Ovary (tissue), 9 donors: ENCODE results near the gene ANLN. TPM values are rescaled to one million over a fixed set of nuclear protein-coding genes. Genes with fewer than 3 reads are reported as not detected.
"Not testable (repeated sequence)": the region's sequence is repeated elsewhere in the genome, so short reads cannot be mapped to it uniquely, and the experiment has no call there.

Experiments used
- DNase-seq, 5 donors: peaks; one replicate each; pipeline ENCODE4 v3.0.0-alpha.2; 2019 to 2020
- H3K27ac ChIP-seq, 2 donors: fragments of 200-600 bp; one replicate each; pipeline versions ENCODE4 v1.5.1 to v1.8.0; 2019 to 2022
- H3K27me3 ChIP-seq: fragments of 200-600 bp; one replicate; pipeline ENCODE4 v1.8.0; 2022
- H3K36me3 ChIP-seq: fragments of 200-600 bp; sonication (generic); one replicate; pipeline ENCODE4 v1.5.1; 2019
- H3K4me1 ChIP-seq: one replicate; pipeline ENCODE4 v1.8.1; 2013; ENCODE audit warnings: mild to moderate bottlenecking, moderate library complexity; ENCODE audit not compliant: insufficient read depth
- H3K4me3 ChIP-seq: fragments of 200-600 bp; sonication (generic); one replicate; pipeline ENCODE4 v1.5.1; 2017
- H3K9me3 ChIP-seq, 2 donors: fragments of 200-600 bp in 1 of 2; sonication (generic) in 1 of 2; one replicate each; pipeline versions ENCODE4 v1.5.1 to v1.8.1; 2013 to 2019; ENCODE audit warnings: mild to moderate bottlenecking in 1 of 2, moderate library complexity in 1 of 2
- EP300 ChIP-seq: sonication (generic); formaldehyde crosslinking; IDR thresholded peaks from one replicate; pipeline ENCODE4 v1.6.1; 2017; ENCODE audit warnings: antibody characterized with exemption
- POLR2A ChIP-seq: fragments of 450-650 bp; IDR thresholded peaks from one replicate; pipeline ENCODE4 v1.6.1; 2017; ENCODE audit warnings: antibody characterized with exemption, mild to moderate bottlenecking, moderate library complexity
- WGBS, 3 donors: extraction: QIAGEN DNeasy Blood & Tissue Kit in 1 of 3; methylation state at CpG; one replicate each; pipeline versions ENCODE4 v1.1.5 to v1.1.7; 2013 to 2017; 5-methylcytosine and 5-hydroxymethylcytosine counted together
- intact Hi-C, 4 donors: fragments of 100-400 bp; cut with DNase I; formaldehyde crosslinking; loops; one replicate each; pipeline versions ENCODE4 v1.11.0 to v1.15.1; 2022 to 2023
- polyA plus RNA-seq, 2 donors: library from polyadenylated mRNA; stranded (reverse); fragments of 200-250 nt in 1 of 2; fragments of 350-450 nt in 1 of 2; fragmentation: Illumina TruSeq in 1 of 2; extraction: RNeasy Lipid Tissue Mini Kit (QIAGEN cat#74804) in 1 of 2; gene quantifications; one replicate each; pipeline ENCODE4 v1.2.3, GENCODE V29; 2013 to 2014
- total RNA-seq, 7 donors: library from RNA; depleted of rRNA in 2 of 7; stranded (reverse); fragments of >200 nt in 2 of 7; fragmentation: NEBNext Ultra II Directional in 3 of 7; extraction: Animal tissue kit (Norgen Biotek cat#: 25700) in 3 of 7; gene quantifications; one replicate each; pipeline versions ENCODE4 v1.1.0 to v1.2.4, GENCODE V29; 2016 to 2023
- TF ChIP-seq, protein P1 (sequence below), 3 donors: fragments of 450-650 bp in 2 of 3; fragments of 200-600 bp in 1 of 3; IDR thresholded peaks; one replicate each; pipeline versions ENCODE4 v1.5.1 to v1.8.0; 2016 to 2022; ENCODE audit warnings: antibody characterized with exemption in 3 of 3, mild to moderate bottlenecking in 1 of 3
- donor health status: DM: no; HTN: no; CAD: no; lungs with moderate emphysema.
- donor health status: DM: no; HTN: no; CAD: no.
- donor health status: Bipolar disorder and iron deficiency.
- donor health status: DM: yes; HTN: yes; CAD: no.
- donor health status: DM: no; HTN: no; CAD: no.
- donor health status: DM: yes; HTN: yes; CAD: no.

Gene ANLN
- total and polyA plus RNA-seq, 9 donors = 0.50 to 6.0 (median 2.6) TPM

DNA sequence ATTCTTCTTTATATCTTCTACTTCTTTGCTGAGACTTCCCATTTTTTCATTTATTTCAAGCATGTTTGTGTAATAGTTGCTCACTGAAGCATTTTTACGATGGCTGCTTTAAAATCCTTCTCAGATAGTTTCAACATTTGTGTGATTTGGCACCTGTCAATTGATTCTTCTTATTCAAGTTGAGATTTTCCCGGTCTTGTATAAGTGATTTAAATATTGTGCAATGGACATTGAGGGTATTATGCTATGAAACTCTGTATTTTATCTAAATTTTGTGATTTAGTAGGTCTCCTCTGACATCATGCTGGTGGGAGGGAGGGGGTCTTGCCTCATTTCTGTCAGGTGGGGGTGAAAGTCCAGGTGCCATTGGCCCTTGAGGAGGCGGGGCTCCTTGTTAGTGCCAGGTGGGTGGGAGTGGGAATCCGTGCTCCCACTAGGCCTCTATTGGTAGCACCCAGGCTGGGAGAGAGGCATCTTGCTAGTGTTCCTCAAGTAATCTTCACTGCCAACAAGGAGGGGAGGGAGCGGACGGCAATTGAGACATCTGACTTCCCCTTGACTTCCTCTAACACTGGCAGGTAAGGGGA lies 73.0 kb downstream of the ANLN start:
- Histone ChIP-seq H3K4me1 (no peaks in the 10 kb centered on the region), H3K9me3 (no peaks in the 10 kb centered on the region), H3K36me3 (no peaks in the 10 kb centered on the region), H3K27ac (no peak overlapping the region), H3K27me3 (no peaks in the 10 kb centered on the region), H3K4me3 (no peak overlapping the region)
- intact Hi-C loops = no loop called here
- 94 to 96% (median 94%) methylated on average over 6 of the region's 6 CpGs for WGBS, 3 donors
- no peak for TF ChIP-seq POLR2A
- TF ChIP-seq EP300 = no peak
- TF ChIP-seq, protein P1, sequence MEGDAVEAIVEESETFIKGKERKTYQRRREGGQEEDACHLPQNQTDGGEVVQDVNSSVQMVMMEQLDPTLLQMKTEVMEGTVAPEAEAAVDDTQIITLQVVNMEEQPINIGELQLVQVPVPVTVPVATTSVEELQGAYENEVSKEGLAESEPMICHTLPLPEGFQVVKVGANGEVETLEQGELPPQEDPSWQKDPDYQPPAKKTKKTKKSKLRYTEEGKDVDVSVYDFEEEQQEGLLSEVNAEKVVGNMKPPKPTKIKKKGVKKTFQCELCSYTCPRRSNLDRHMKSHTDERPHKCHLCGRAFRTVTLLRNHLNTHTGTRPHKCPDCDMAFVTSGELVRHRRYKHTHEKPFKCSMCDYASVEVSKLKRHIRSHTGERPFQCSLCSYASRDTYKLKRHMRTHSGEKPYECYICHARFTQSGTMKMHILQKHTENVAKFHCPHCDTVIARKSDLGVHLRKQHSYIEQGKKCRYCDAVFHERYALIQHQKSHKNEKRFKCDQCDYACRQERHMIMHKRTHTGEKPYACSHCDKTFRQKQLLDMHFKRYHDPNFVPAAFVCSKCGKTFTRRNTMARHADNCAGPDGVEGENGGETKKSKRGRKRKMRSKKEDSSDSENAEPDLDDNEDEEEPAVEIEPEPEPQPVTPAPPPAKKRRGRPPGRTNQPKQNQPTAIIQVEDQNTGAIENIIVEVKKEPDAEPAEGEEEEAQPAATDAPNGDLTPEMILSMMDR (IDR thresholded peaks at IDR 0.05) = no peak
- DNase-seq = no peak

DNA sequence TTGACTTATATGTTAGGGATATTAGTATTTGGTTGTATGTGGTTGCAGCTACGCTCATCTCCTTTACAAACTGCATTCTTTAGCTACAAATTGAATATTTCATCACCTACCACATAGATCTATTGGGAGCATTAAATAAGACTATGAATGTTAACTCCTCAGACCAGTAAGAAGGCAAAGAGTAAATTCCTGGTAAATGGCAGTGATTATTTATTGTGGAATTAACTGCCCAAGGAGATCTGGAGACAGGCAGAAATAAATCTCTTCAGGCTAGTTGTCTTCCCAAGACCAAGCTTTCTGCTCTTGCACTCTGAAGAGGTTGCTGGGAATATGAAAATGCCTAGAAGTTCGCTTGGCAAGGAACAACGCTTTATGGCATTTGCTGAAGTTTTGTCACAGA lies 74.6 kb downstream of the ANLN start:
- TF ChIP-seq POLR2A (no peak), EP300 (no peak)
- TF ChIP-seq, protein P1 (IDR thresholded peaks at IDR 0.05) = no peak
- no peaks in the 10 kb centered on the region for H3K36me3 ChIP-seq
- 76 to 86% (median 79%) methylated on average over 3 of the region's 3 CpGs for WGBS, 3 donors
- H3K27ac ChIP-seq = no peak overlapping the region
- H3K9me3 ChIP-seq = no peaks in the 10 kb centered on the region
- H3K27me3 ChIP-seq = no peaks in the 10 kb centered on the region
- no peaks in the 10 kb centered on the region for H3K4me1 ChIP-seq
- no peak for DNase-seq
- intact Hi-C loops = no loop called here
- no peak overlapping the region for H3K4me3 ChIP-seq

DNA sequence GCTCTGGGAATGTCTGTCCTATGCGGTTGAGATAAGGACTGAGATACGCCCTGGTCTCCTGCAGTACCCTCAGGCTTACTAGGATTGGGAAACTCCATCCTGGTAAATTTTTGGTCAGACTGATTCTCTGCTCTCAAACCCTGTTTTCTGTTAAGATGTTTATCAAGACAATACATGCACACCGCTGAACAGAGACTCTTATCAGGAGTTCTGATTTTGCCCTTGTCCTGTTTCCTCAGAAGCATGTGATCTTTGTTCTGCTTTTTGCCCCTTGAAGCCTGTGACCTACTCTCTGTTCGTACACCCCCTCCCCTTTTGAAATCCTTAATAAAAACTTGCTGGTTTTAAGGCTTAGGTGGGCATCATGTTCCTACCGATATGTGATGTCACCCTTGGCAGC lies 76.3 kb downstream of the ANLN start:
- H3K9me3 ChIP-seq, H3K36me3 ChIP-seq, DNase-seq, H3K4me1 ChIP-seq, H3K4me3 ChIP-seq, intact Hi-C loops, H3K27me3 ChIP-seq, H3K27ac ChIP-seq: not testable (repeated sequence)
- 81 to 89% (median 85%) methylated on average over 5 of the region's 5 CpGs for WGBS, 3 donors

DNA sequence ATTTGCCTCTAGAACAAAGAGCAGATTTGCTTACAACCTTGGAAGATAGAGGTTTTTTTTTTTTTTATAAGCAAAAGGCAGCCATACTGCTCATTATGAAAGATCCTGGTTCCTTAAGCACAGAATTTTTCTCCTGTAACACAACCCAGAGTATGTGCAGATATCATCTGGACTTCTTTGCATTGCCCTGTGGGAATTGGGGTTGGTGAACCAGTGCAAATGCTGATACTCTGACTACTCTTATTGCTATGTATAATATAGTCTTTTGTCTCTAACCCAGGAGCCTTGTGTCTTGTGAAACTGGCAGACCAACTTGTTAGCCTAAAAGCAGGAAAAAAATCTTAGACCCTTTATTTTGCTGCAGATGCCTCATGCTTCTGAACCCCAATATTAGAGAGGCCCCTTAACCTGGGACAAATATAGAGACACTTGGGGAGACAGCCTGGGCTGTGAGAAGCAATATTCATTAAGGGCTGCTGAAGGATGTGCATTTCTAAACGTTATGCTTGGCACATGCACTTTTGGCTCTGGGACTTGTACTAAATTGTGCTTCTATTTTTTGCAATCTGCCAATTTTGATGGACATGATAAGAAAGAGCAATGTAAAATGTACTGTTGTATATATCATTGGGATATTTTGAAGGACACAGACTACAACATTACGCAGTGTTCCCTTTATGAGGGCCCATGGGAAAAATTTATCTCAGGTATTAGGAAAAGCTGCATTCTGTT lies 78.9 kb downstream of the ANLN start:
- no peaks in the 10 kb centered on the region for H3K4me1 ChIP-seq
- intact Hi-C loops = no loop called here
- H3K27ac ChIP-seq = no peak overlapping the region
- 41 to 53% (median 53%) methylated on average over 2 of the region's 2 CpGs for WGBS, 3 donors
- no peaks in the 10 kb centered on the region for H3K9me3 ChIP-seq
- no peaks in the 10 kb centered on the region for H3K27me3 ChIP-seq
- no peaks in the 10 kb centered on the region for H3K36me3 ChIP-seq
- H3K4me3 ChIP-seq = no peak overlapping the region
- DNase-seq = no peak
- TF ChIP-seq POLR2A = no peak
- TF ChIP-seq EP300 = no peak
- TF ChIP-seq, protein P1 (IDR thresholded peaks at IDR 0.05) = no peak

DNA sequence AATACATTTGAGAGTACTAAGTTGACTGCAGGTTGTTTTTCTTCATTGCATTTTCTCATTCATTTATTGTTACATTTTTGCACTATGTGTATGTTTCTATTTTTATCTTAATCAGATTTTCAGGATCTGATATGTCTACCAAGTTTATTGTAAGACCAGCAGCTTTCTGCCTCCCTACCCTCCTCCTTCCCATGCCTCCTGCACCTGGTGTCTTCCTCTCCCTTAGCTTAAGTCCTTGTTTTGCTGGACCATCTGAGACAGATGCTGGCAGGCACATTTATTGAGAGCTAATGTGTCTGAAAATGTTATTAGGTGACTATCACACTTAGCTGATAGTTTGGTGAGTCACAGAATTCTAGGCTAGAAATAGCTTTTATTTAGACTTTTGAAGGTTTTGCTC lies 79.6 kb downstream of the ANLN start:
- no peak for DNase-seq
- intact Hi-C loops = no loop called here
- Histone ChIP-seq H3K27me3 (no peaks in the 10 kb centered on the region), H3K4me1 (no peaks in the 10 kb centered on the region), H3K9me3 (no peaks in the 10 kb centered on the region), H3K36me3 (no peaks in the 10 kb centered on the region), H3K27ac (no peak overlapping the region), H3K4me3 (no peak overlapping the region)
- TF ChIP-seq POLR2A (no peak), EP300 (no peak)
- TF ChIP-seq, protein P1 (IDR thresholded peaks at IDR 0.05) = no peak
